HepG2 (cell line): ENCODE measurements around the gene FAM114A1. TPM values are rescaled to one million over a fixed set of nuclear protein-coding genes. Genes with fewer than 3 reads are reported as not detected.

Experiments used
- ATAC-seq: fragments of 200-7000 bp; cut with Tn5 transposase; 3 replicates; pipeline ENCODE4 v1.9.1; 2020; ENCODE audit warnings: mild to moderate bottlenecking, moderate library complexity
- BruUV-seq: library from RNA; stranded (reverse); fragments of 400-500 nt; replicated peaks from 2 replicates; lab custom pipeline; 2021; lab: Mats Ljungman, UMichigan
- CTCF ChIA-PET: fragments of 300-600 bp; formaldehyde crosslinking; extraction: SDS; loops from one replicate; lab custom pipeline; 2021; ENCODE audit warnings: low total read pairs, inconsistent platforms, low intra/inter-chr PET ratio; lab: Yijun Ruan, JAX
- POLR2A ChIA-PET: fragments of 350-600 bp; sonication (Branson Sonifier 250); formaldehyde crosslinking; loops from one replicate; lab custom pipeline; 2020; ENCODE audit warnings: antibody characterized with exemption, inconsistent platforms; lab: Yijun Ruan, JAX
- DNase-seq: peaks from one replicate; pipeline ENCODE4 v3.0.0-alpha.2; 2015; ENCODE audit warnings: low spot score
- FAIRE-seq: peaks from 3 replicates; lab custom pipeline; 2011; peaks lifted over from hg19 to GRCh38; lab: Jason Lieb, UNC
- H2AFZ ChIP-seq: one replicate; pipeline ENCODE4 v1.6.1; 2011; ENCODE audit warnings: low read length, inconsistent platforms
- H3K27ac ChIP-seq: fragments of 300-600 bp; 3 replicates; pipeline ENCODE4 v1.8.0; 2011; ENCODE audit warnings: mixed run types, mild to moderate bottlenecking, mixed read lengths, low read length, inconsistent platforms; ENCODE audit not compliant: insufficient read depth; ENCODE audit errors: extremely low read length
- H3K27me3 ChIP-seq, 2 experiments: fragments of 200-600 bp in 1 of 2; 2 replicates in 1 of 2; 3 replicates in 1 of 2; pipeline versions ENCODE4 v1.6.0 to v1.8.0; 2011; ENCODE audit warnings: low read length in 2 of 2, mild to moderate bottlenecking in 2 of 2, moderate library complexity in 2 of 2, inconsistent platforms in 1 of 2; ENCODE audit not compliant: insufficient read depth in 2 of 2, control insufficient read depth in 1 of 2
- H3K36me3 ChIP-seq, 2 experiments: fragments of 200-600 bp in 1 of 2; replicated peaks in 1 of 2; 2 replicates in 1 of 2; 3 replicates in 1 of 2; pipeline versions ENCODE4 v1.5.1 to v1.8.0; 2011; ENCODE audit warnings: low read length in 2 of 2, inconsistent platforms in 1 of 2; ENCODE audit not compliant: insufficient read depth in 2 of 2, control insufficient read depth in 1 of 2
- H3K4me1 ChIP-seq: 2 replicates; pipeline ENCODE4 v1.5.1; 2012; ENCODE audit warnings: low read length, inconsistent platforms; ENCODE audit not compliant: insufficient read depth
- H3K4me2 ChIP-seq: 2 replicates; pipeline ENCODE4 v1.6.0; 2011; ENCODE audit warnings: low read depth, low read length, inconsistent platforms
- H3K4me3 ChIP-seq, 3 experiments: fragments of 200-600 bp in 1 of 3; sonication (generic), shearing (Covaris generic) in 1 of 3; replicated peaks in 1 of 3; 2 replicates each; pipeline ENCODE4 v1.5.1; 2011 to 2016; ENCODE audit warnings: low read length in 3 of 3, inconsistent platforms in 2 of 3, low read depth in 2 of 3, mild to moderate bottlenecking in 2 of 3, control low read depth in 1 of 3, mixed read lengths in 1 of 3; ENCODE audit not compliant: insufficient read depth in 1 of 3
- H3K79me2 ChIP-seq: one replicate; pipeline ENCODE4 v1.6.1; 2011; ENCODE audit warnings: low read length, inconsistent platforms; ENCODE audit not compliant: insufficient read depth
- H3K9ac ChIP-seq: 2 replicates; pipeline ENCODE4 v1.6.0; 2011; ENCODE audit warnings: mild to moderate bottlenecking, low read depth, low read length, inconsistent platforms; ENCODE audit not compliant: insufficient read depth
- H3K9me3 ChIP-seq: 2 replicates; pipeline ENCODE4 v1.5.1; 2012; ENCODE audit warnings: mild to moderate bottlenecking, low read length
- H4K20me1 ChIP-seq: 2 replicates; pipeline ENCODE4 v1.6.0; 2011; ENCODE audit warnings: inconsistent platforms, mild to moderate bottlenecking, low read length, moderate library complexity; ENCODE audit not compliant: insufficient read depth
- ARID3A ChIP-seq: IDR thresholded peaks from 2 replicates; pipeline ENCODE4 v1.6.1; 2012; ENCODE audit warnings: low read depth, low read length, improper control_type of control experiment
- ATF6 ChIP-seq: sonication (generic); formaldehyde crosslinking; conservative IDR thresholded peaks from 2 replicates; pipeline ENCODE4 v1.4.0; 2020; ENCODE audit warnings: missing genetic modification reagents
- CHD4 ChIP-seq: fragments of 200-600 bp; sonication (generic); IDR thresholded peaks from 2 replicates; pipeline ENCODE4 v1.7.0; 2017; ENCODE audit warnings: mild to moderate bottlenecking, low read length, borderline replicate concordance
- FOSL2 ChIP-seq: sonication (generic); formaldehyde crosslinking; IDR thresholded peaks from 2 replicates; pipeline ENCODE4 v1.4.0; 2020; ENCODE audit warnings: missing genetic modification reagents
- HHEX ChIP-seq: IDR thresholded peaks from 2 replicates; pipeline ENCODE4 v1.6.1; 2016; ENCODE audit warnings: control low read depth
- HOXA9 ChIP-seq: sonication (generic); formaldehyde crosslinking; IDR thresholded peaks from 2 replicates; pipeline ENCODE4 v1.8.1; 2022; ENCODE audit warnings: missing genetic modification reagents, mild to moderate bottlenecking, moderate library complexity, borderline replicate concordance
- KDM3A ChIP-seq: IDR thresholded peaks from 2 replicates; pipeline ENCODE4 v1.6.1; 2018; ENCODE audit warnings: low read depth, missing compliant biosample characterization
- MXD4 ChIP-seq: IDR thresholded peaks from 2 replicates; pipeline ENCODE4 v1.6.1; 2016; ENCODE audit warnings: mild to moderate bottlenecking, missing biosample characterization, missing genetic modification reagents
- NFATC3 ChIP-seq: sonication (generic); formaldehyde crosslinking; IDR thresholded peaks from 2 replicates; pipeline ENCODE4 v1.5.1; 2020; ENCODE audit warnings: mild to moderate bottlenecking, missing genetic modification reagents
- NFE2L1 ChIP-seq: sonication (generic); formaldehyde crosslinking; IDR thresholded peaks from 2 replicates; pipeline ENCODE4 v1.4.0; 2020; ENCODE audit warnings: missing genetic modification reagents, mild to moderate bottlenecking, borderline replicate concordance
- NFIC ChIP-seq: IDR thresholded peaks from 2 replicates; pipeline ENCODE4 v1.6.1; 2012; ENCODE audit warnings: mild to moderate bottlenecking, low read length, inconsistent platforms
- RBM39 ChIP-seq: fragments of 200-400 bp; formaldehyde crosslinking; IDR thresholded peaks from one replicate; pipeline ENCODE4 v1.6.1; 2018; ENCODE audit warnings: antibody characterized with exemption, mild to moderate bottlenecking, low read depth, low read length; ENCODE audit not compliant: poor library complexity, severe bottlenecking
- RXRB ChIP-seq: IDR thresholded peaks from 2 replicates; pipeline ENCODE4 v1.6.1; 2016; ENCODE audit warnings: borderline replicate concordance, missing genetic modification reagents, missing compliant biosample characterization
- THAP7 ChIP-seq: sonication (generic); formaldehyde crosslinking; IDR thresholded peaks from 2 replicates; pipeline ENCODE4 v1.8.1; 2023; ENCODE audit warnings: mild to moderate bottlenecking, missing genetic modification reagents
- XRCC5 ChIP-seq: fragments of 200-400 bp; formaldehyde crosslinking; optimal IDR thresholded peaks from 2 replicates; pipeline ENCODE3; 2017; ENCODE audit warnings: mild to moderate bottlenecking, low read length
- ZFP36L1 ChIP-seq: sonication (generic); formaldehyde crosslinking; IDR thresholded peaks from 2 replicates; pipeline ENCODE4 v1.8.0; 2022; ENCODE audit warnings: mild to moderate bottlenecking, missing genetic modification reagents, moderate library complexity
- ZNF44 ChIP-seq: sonication (generic); formaldehyde crosslinking; IDR thresholded peaks from 2 replicates; pipeline ENCODE4 v1.5.1; 2020; ENCODE audit warnings: mild to moderate bottlenecking, missing genetic modification reagents
- ZSCAN22 ChIP-seq: sonication (generic); formaldehyde crosslinking; IDR thresholded peaks from 2 replicates; pipeline ENCODE4 v1.4.0; 2020; ENCODE audit warnings: mild to moderate bottlenecking, missing genetic modification reagents
- WGBS: methylation state at CpG from one replicate; pipeline ENCODE4 v1.1.6; 2017; ENCODE audit warnings: low lambda C conversion rate; 5-methylcytosine and 5-hydroxymethylcytosine counted together
- in situ Hi-C: cut with HindIII; loops from 2 replicates; pipeline ENCODE4 v1.10.0; 2017; ENCODE audit warnings: low pct_unique_long_range_greater_than_20kb; ENCODE audit not compliant: extremely low pct_ligation_motif_present
- intact Hi-C: fragments of 100-400 bp; cut with micrococcal nuclease; formaldehyde crosslinking; loops from one replicate; pipeline ENCODE4 v1.10.0; 2022; ENCODE audit not compliant: unreplicated experiment
- polyA plus RNA-seq, 8 experiments: library from polyadenylated mRNA; depleted of rRNA in 3 of 8; stranded (reverse) in 7 of 8; unstranded in 1 of 8; fragments of >200 nt; fragmentation: Illumina TruSeq in 4 of 8; extraction: Trizol in 4 of 8; gene quantifications; 2 replicates each; pipeline versions ENCODE4 v1.2.1 to v1.2.3, GENCODE V29; 2011 to 2016; ENCODE audit warnings: low read depth in 4 of 8, missing spikeins in 1 of 8, mixed read lengths in 1 of 8; ENCODE audit not compliant: insufficient read depth in 1 of 8
- total RNA-seq, 5 experiments: library from RNA; depleted of rRNA; stranded (reverse); fragments of >200 nt; fragmentation: Illumina TruSeq; extraction: Trizol; gene quantifications; 2 replicates each; pipeline ENCODE4 v1.2.3, GENCODE V29; 2016; ENCODE audit warnings: low read depth in 1 of 5
- TF ChIP-seq, protein P1 (sequence below): sonication (generic); formaldehyde crosslinking; IDR thresholded peaks from 2 replicates; pipeline ENCODE4 v1.9.0; 2022; ENCODE audit warnings: low read depth, missing genetic modification reagents
- TF ChIP-seq, protein P2 (sequence below): sonication (generic); formaldehyde crosslinking; conservative IDR thresholded peaks from 2 replicates; pipeline ENCODE4 v1.4.0; 2020; ENCODE audit warnings: missing genetic modification reagents

FAM114A1 gene
- total and polyA plus RNA-seq, 2 of the 13 experiments (the other 11 are each of a cell fraction or from before 2014, with no cell fraction given) = 61.0 to 76.9 TPM

DNA sequence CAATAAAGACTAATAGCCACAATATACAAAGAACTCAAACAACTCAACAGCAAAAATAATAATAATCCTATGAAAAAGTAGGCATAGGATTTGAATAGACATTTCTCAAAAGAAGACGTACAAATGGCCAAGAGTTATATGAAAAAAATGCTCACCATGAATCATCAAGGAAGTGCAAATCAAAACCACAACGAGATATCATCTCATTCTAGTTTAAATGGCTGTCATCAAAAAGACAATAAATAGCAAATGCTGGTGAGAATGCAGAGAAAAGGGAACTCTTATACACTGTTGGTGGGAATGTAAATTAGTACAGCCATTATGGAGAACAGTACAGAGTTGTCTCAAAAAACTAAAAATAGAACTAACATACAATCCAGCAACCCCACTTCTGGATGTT lies 29.8 kb upstream of the FAM114A1 start:
- TF ChIP-seq, protein P1, sequence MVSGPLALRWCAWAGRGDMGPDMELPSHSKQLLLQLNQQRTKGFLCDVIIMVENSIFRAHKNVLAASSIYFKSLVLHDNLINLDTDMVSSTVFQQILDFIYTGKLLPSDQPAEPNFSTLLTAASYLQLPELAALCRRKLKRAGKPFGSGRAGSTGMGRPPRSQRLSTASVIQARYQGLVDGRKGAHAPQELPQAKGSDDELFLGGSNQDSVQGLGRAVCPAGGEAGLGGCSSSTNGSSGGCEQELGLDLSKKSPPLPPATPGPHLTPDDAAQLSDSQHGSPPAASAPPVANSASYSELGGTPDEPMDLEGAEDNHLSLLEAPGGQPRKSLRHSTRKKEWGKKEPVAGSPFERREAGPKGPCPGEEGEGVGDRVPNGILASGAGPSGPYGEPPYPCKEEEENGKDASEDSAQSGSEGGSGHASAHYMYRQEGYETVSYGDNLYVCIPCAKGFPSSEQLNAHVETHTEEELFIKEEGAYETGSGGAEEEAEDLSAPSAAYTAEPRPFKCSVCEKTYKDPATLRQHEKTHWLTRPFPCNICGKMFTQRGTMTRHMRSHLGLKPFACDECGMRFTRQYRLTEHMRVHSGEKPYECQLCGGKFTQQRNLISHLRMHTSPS = no peak
- no peak for TF ChIP-seq FOSL2 (CRISPR knock-in tag)
- no peak for TF ChIP-seq NFIC
- no peak for TF ChIP-seq RBM39
- no peak for TF ChIP-seq NFE2L1 (CRISPR knock-in tag)
- TF ChIP-seq ZSCAN22 (CRISPR knock-in tag) = no peak
- TF ChIP-seq KDM3A (CRISPR knock-in tag) = no peak
- no peak for TF ChIP-seq XRCC5
- TF ChIP-seq NFATC3 (CRISPR knock-in tag) = no peak
- TF ChIP-seq RXRB (CRISPR knock-in tag) = no peak
- no peak for TF ChIP-seq MXD4
- no peak for TF ChIP-seq THAP7
- TF ChIP-seq CHD4 = no peak
- TF ChIP-seq ATF6 = no peak
- no peak for TF ChIP-seq ZFP36L1 (CRISPR knock-in tag)
- no peak for TF ChIP-seq HHEX (CRISPR knock-in tag)
- no peak for TF ChIP-seq ARID3A
- no peak for TF ChIP-seq ZNF44 (CRISPR knock-in tag)
- TF ChIP-seq HOXA9 (CRISPR knock-in tag) = no peak
- TF ChIP-seq, protein P2, sequence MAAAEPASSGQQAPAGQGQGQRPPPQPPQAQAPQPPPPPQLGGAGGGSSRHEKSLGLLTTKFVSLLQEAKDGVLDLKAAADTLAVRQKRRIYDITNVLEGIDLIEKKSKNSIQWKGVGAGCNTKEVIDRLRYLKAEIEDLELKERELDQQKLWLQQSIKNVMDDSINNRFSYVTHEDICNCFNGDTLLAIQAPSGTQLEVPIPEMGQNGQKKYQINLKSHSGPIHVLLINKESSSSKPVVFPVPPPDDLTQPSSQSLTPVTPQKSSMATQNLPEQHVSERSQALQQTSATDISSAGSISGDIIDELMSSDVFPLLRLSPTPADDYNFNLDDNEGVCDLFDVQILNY (CRISPR knock-in tag) = no peak
- DNase-seq (no peak), FAIRE-seq (no peak), ATAC-seq (no peak)
- peaks cover 0 to 7% of the 10 kb centered on the region in 2 experiments; a peak in 2 of 5 replicates for H3K27me3 ChIP-seq
- POLR2A ChIA-PET = no interaction called here
- no peak overlapping the region for H2AFZ ChIP-seq
- H3K79me2 ChIP-seq = no peaks in the 10 kb centered on the region
- no peak overlapping the region for H3K9ac ChIP-seq
- H3K9me3 ChIP-seq = no peaks in the 10 kb centered on the region
- no peaks in the 10 kb centered on the region for H4K20me1 ChIP-seq
- WGBS = 39% methylated on average over 2 of the region's 2 CpGs
- in situ Hi-C loops = no loop called here
- no peaks in the 10 kb centered on the region for H3K4me1 ChIP-seq
- H3K4me2 ChIP-seq = no peak overlapping the region
- CTCF ChIA-PET = no interaction called here
- H3K36me3 ChIP-seq = no peaks in the 10 kb centered on the region
- H3K27ac ChIP-seq = no peak overlapping the region
- H3K4me3 ChIP-seq = no peak overlapping the region
- intact Hi-C loops = no loop called here
- BruUV-seq = no TSS peak
